Memory B cell (primary cell): ENCODE data around the gene BRD1.

Experiments used
- ATAC-seq: fragments of 150-1000 bp; cut with Tn5 transposase; 2 replicates; pipeline ENCODE4 v1.10.0; 2021; ENCODE audit warnings: low read depth, mild to moderate bottlenecking, moderate library complexity
- DNase-seq, 2 donors: peaks; one replicate each; pipeline ENCODE4 v3.0.0; 2022; ENCODE audit warnings: low spot score in 2 of 2
- H3K27ac Mint-ChIP-seq: one replicate; pipeline ENCODE4 v1.8.0; 2022; ENCODE audit warnings: mild to moderate bottlenecking, moderate library complexity, mixed read lengths
- H3K27me3 Mint-ChIP-seq: one replicate; pipeline ENCODE4 v1.8.0; 2022; ENCODE audit warnings: mixed read lengths
- H3K36me3 Mint-ChIP-seq: one replicate; pipeline ENCODE4 v1.8.0; 2022; ENCODE audit warnings: mild to moderate bottlenecking, mixed read lengths
- H3K4me1 Mint-ChIP-seq: one replicate; pipeline ENCODE4 v1.8.0; 2022; ENCODE audit warnings: mixed read lengths
- H3K4me3 Mint-ChIP-seq: one replicate; pipeline ENCODE4 v1.8.0; 2022; ENCODE audit warnings: mild to moderate bottlenecking, moderate library complexity, mixed read lengths
- H3K9me3 Mint-ChIP-seq: one replicate; pipeline ENCODE4 v1.8.0; 2022; ENCODE audit warnings: mixed read lengths

Gene BRD1

GRCh38 chr22:49749885-49750510 lies 77.7 kb downstream of the BRD1 start:
- no peaks in the 10 kb centered on the region for H3K4me1 Mint-ChIP-seq
- H3K4me3 Mint-ChIP-seq: no peak overlapping the region
- H3K27ac Mint-ChIP-seq: no peak overlapping the region
- ATAC-seq (no peak), DNase-seq (no peak)
- peaks cover 3% of the 10 kb centered on the region for H3K36me3 Mint-ChIP-seq
- peaks cover 6% of the 10 kb centered on the region for H3K27me3 Mint-ChIP-seq
- peaks cover 18% of the 10 kb centered on the region for H3K9me3 Mint-ChIP-seq

DNA sequence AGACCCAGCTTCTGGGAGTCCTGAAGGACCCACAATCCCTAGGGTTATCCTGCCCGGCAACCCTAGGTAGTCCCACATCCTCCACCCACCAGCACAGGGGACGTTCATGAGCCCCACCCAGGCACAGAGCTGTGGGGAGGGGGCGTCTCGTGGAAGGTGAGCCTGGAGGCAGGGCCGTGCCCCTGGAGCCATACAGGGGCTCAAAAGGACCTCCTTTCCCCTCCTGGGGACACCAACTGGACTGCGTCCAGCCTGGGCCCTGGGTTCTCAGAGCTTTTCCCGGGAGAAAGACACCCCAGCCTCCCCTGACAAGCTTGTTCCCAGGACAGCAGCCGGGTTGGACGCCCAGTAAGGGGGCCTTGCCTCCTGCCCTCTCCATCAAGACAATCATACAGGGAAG lies 78.4 kb downstream of the BRD1 start:
- peaks cover 6% of the 10 kb centered on the region for H3K27me3 Mint-ChIP-seq
- DNase-seq: no peak
- peaks cover 23% of the 10 kb centered on the region for H3K9me3 Mint-ChIP-seq
- H3K27ac Mint-ChIP-seq: no peak overlapping the region
- H3K4me1 Mint-ChIP-seq: no peaks in the 10 kb centered on the region
- H3K4me3 Mint-ChIP-seq: no peak overlapping the region
- ATAC-seq: no peak
- peaks cover 3% of the 10 kb centered on the region for H3K36me3 Mint-ChIP-seq

DNA sequence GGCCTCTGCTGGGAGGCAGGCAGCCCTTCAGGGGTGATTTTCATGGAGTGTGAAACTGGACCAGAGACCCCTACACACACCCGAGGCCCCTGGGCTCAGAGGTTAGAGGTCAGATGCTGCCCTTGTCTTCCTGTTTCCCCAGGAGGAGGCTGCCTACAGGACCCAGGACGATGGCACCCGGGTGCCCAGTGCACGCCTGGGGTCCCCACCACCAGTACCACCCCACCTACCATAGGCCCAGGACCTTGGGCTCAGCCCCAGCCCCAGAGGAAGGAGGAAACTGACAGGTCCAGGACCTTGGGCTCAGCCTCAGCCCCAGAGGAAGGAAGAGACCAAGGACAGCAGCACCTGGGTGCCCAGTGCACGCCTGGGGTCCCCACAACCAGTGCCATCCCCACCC lies 79.2 kb downstream of the BRD1 start:
- Mint-ChIP-seq H3K9me3 (peaks cover 28% of the 10 kb centered on the region), H3K4me1 (no peaks in the 10 kb centered on the region), H3K4me3 (no peak overlapping the region), H3K27me3 (peaks cover 6% of the 10 kb centered on the region), H3K36me3 (peaks cover 3% of the 10 kb centered on the region), H3K27ac (no peak overlapping the region)
- no peak for DNase-seq
- no peak for ATAC-seq

DNA sequence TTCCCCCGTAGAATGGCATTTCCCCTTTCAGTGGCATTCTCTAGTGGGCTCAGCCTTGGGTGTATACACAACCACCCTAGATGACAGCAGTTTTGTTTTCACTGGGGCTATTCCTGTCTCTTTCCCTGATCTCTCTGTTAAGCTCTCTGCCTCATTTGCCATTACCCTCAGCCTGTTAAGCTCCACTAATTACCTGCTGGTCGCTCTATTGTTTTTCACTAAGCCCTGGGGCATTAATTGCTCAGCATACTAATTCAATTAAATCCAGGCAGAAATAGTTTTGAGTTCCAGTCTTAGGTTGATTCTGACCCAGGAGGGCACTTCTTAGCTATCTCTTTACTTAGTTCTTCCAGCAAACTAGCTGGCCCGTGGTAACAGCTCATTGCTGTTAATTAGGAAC lies 80.0 kb downstream of the BRD1 start:
- Mint-ChIP-seq H3K27ac (no peak overlapping the region), H3K36me3 (peaks cover 3% of the 10 kb centered on the region), H3K4me3 (no peak overlapping the region), H3K27me3 (peaks cover 5% of the 10 kb centered on the region), H3K9me3 (peaks cover 29% of the 10 kb centered on the region), H3K4me1 (no peaks in the 10 kb centered on the region)
- no peak for ATAC-seq
- no peak for DNase-seq

DNA sequence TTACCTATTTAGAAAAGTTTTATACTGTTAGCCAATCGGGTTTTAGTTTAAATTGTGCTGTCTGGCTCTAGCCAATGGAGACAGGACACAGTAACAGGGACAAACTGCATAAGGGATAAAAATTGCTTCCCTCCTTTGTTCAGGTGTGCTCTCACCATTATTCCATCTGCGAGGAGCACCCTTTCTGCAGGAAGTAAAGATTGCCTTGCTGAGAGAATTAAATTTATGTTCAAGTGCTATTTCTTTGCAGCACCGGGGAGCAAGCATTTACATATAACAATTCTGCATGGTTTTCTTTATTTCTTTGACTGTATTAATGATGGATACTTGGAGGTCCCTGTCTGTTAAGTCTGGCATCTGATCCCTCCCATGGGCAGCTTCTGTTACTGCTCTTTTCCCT lies 80.5 kb downstream of the BRD1 start:
- no peaks in the 10 kb centered on the region for H3K4me1 Mint-ChIP-seq
- H3K27me3 Mint-ChIP-seq: peaks cover 6% of the 10 kb centered on the region
- no peak for ATAC-seq
- H3K36me3 Mint-ChIP-seq: peaks cover 3% of the 10 kb centered on the region
- no peak overlapping the region for H3K4me3 Mint-ChIP-seq
- DNase-seq: no peak
- no peak overlapping the region for H3K27ac Mint-ChIP-seq
- peaks cover 31% of the 10 kb centered on the region for H3K9me3 Mint-ChIP-seq

GRCh38 chr22:49746065-49746464 lies 81.6 kb downstream of the BRD1 start:
- DNase-seq (no peak), ATAC-seq (no peak)
- Mint-ChIP-seq H3K4me3 (no peak overlapping the region), H3K27ac (no peak overlapping the region), H3K27me3 (peaks cover 7% of the 10 kb centered on the region), H3K36me3 (peaks cover 3% of the 10 kb centered on the region), H3K9me3 (peaks cover 31% of the 10 kb centered on the region), H3K4me1 (no peaks in the 10 kb centered on the region)

GRCh38 chr22:49740242-49740641 lies 87.4 kb downstream of the BRD1 start:
- ATAC-seq (no peak), DNase-seq (no peak)
- peaks cover 27% of the 10 kb centered on the region for H3K27me3 Mint-ChIP-seq
- no peaks in the 10 kb centered on the region for H3K4me1 Mint-ChIP-seq
- H3K36me3 Mint-ChIP-seq: peaks cover 6% of the 10 kb centered on the region
- H3K27ac Mint-ChIP-seq: no peak overlapping the region
- H3K9me3 Mint-ChIP-seq: peaks cover 20% of the 10 kb centered on the region
- H3K4me3 Mint-ChIP-seq: no peak overlapping the region

GRCh38 chr22:49739138-49739537 lies 88.5 kb downstream of the BRD1 start:
- Mint-ChIP-seq H3K4me3 (no peak overlapping the region), H3K9me3 (peaks cover 12% of the 10 kb centered on the region), H3K4me1 (no peaks in the 10 kb centered on the region), H3K27me3 (peaks cover 27% of the 10 kb centered on the region), H3K27ac (no peak overlapping the region), H3K36me3 (peaks cover 6% of the 10 kb centered on the region)
- DNase-seq (no peak), ATAC-seq (no peak)

GRCh38 chr22:49738566-49738965 lies 89.1 kb downstream of the BRD1 start:
- Mint-ChIP-seq H3K27ac (no peak overlapping the region), H3K36me3 (peaks cover 6% of the 10 kb centered on the region), H3K4me1 (no peaks in the 10 kb centered on the region), H3K27me3 (peaks cover 27% of the 10 kb centered on the region), H3K4me3 (no peak overlapping the region), H3K9me3 (peaks cover 8% of the 10 kb centered on the region)
- no peak for ATAC-seq
- DNase-seq: no peak

DNA sequence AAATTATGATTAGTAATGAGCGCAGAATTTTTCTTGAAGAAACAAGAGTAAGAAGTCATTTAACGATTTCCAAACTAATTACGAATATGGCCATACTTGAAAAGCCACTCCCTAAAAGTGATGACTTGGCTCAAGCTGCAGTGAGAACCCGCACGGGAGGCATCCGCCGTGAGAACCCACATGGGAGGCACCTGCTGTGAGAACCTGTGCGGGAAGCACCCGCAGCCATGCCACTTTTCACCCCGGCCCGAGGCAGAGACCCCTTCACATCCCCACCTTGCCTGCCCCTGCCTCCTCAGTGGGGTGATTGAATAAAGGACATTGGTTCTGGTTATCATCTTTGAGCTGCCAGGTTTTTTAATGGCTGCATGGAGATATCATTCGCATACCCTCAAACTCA lies 89.7 kb downstream of the BRD1 start:
- H3K36me3 Mint-ChIP-seq: peaks cover 6% of the 10 kb centered on the region
- H3K27me3 Mint-ChIP-seq: peaks cover 30% of the 10 kb centered on the region

GRCh38 chr22:49737101-49737551 lies 90.5 kb downstream of the BRD1 start:
- H3K4me1 Mint-ChIP-seq: no peaks in the 10 kb centered on the region
- H3K4me3 Mint-ChIP-seq: no peak overlapping the region
- DNase-seq (no peak), ATAC-seq (no peak)
- peaks cover 6% of the 10 kb centered on the region for H3K36me3 Mint-ChIP-seq
- H3K27ac Mint-ChIP-seq: no peak overlapping the region
- H3K9me3 Mint-ChIP-seq: peaks cover 6% of the 10 kb centered on the region
- peaks cover 27% of the 10 kb centered on the region for H3K27me3 Mint-ChIP-seq

More for the DNA sequence above, 89.7 kb downstream of the BRD1 start:
- ATAC-seq (no peak), DNase-seq (no peak)
- Mint-ChIP-seq H3K9me3 (peaks cover 8% of the 10 kb centered on the region), H3K4me1 (no peaks in the 10 kb centered on the region), H3K27ac (no peak overlapping the region), H3K4me3 (no peak overlapping the region)

DNA sequence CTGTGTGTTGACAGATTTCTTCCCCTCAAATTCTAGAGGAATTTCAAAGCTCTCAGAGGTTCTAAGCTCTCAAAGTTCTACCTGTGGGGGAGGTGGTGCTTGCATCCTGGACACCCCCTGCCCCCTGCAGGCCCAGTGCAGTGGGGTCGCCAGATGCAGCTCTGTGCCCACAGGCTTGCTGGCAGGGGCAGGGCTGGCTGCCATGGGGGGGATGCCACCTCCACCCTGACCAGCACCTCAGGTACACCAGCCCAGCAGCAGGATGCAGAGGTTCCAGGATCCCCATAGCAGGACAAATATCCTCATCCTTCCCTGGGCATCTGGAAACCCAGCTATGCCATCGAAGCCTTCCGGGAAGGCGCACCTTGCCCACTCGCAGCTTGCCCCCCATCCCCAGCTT lies 91.1 kb downstream of the BRD1 start:
- Mint-ChIP-seq H3K27me3 (peaks cover 24% of the 10 kb centered on the region), H3K27ac (no peak overlapping the region)
- no peak for ATAC-seq

DNA sequence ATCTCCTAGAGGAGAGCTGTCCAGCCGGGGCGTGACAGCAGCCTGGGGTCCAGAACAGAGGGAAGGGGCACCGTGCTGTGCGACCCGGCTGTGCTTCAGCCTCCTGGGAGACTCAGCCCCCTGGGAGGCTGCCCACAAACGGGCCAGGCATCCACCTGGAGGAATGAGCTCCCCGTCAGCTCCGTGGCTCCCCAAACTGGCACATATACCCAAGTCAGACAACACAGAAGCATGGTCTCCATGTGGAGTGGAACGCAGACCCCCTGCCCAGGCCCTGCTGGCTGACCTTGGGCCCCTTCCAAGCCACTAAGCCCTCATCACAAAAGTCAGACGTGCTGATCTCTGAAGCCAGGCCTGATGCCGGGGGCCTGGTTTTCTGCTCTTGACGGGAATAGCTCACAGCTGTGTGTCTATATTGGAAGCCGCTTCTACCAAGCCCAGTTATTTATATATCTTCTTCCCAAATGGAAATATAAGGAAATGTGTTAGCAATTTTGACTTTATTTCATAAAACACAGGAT lies 91.7 kb downstream of the BRD1 start:
- H3K4me1 Mint-ChIP-seq: no peaks in the 10 kb centered on the region
- H3K36me3 Mint-ChIP-seq: peaks cover 6% of the 10 kb centered on the region
- no peak overlapping the region for H3K4me3 Mint-ChIP-seq
- H3K27ac Mint-ChIP-seq: no peak overlapping the region
- ATAC-seq: no peak
- peaks cover 25% of the 10 kb centered on the region for H3K27me3 Mint-ChIP-seq
- no peak for DNase-seq
- peaks cover 6% of the 10 kb centered on the region for H3K9me3 Mint-ChIP-seq

More for the DNA sequence above, 91.1 kb downstream of the BRD1 start:
- no peak for DNase-seq
- Mint-ChIP-seq H3K4me1 (no peaks in the 10 kb centered on the region), H3K4me3 (no peak overlapping the region), H3K36me3 (peaks cover 6% of the 10 kb centered on the region), H3K9me3 (peaks cover 6% of the 10 kb centered on the region)

GRCh38 chr22:49735411-49735900 lies 92.2 kb downstream of the BRD1 start:
- DNase-seq: no peak
- H3K27me3 Mint-ChIP-seq: peaks cover 25% of the 10 kb centered on the region

GRCh38 chr22:49734882-49735281 lies 92.8 kb downstream of the BRD1 start:
- Mint-ChIP-seq H3K9me3 (peaks cover 4% of the 10 kb centered on the region), H3K27ac (no peak overlapping the region), H3K4me3 (no peak overlapping the region), H3K4me1 (no peaks in the 10 kb centered on the region), H3K36me3 (peaks cover 5% of the 10 kb centered on the region), H3K27me3 (peaks cover 27% of the 10 kb centered on the region)
- DNase-seq: no peak
- ATAC-seq: no peak

More at GRCh38 chr22:49735411-49735900, 92.2 kb downstream of the BRD1 start:
- Mint-ChIP-seq H3K36me3 (peaks cover 6% of the 10 kb centered on the region), H3K4me3 (no peak overlapping the region), H3K9me3 (peaks cover 6% of the 10 kb centered on the region), H3K4me1 (no peaks in the 10 kb centered on the region), H3K27ac (no peak overlapping the region)
- no peak for ATAC-seq
